ENCODE results near the gene SLX9. TPM values are rescaled to one million over a fixed set of nuclear protein-coding genes. Genes with fewer than 3 reads are reported as not detected.

SLX9 gene
- total and polyA plus RNA-seq, 5 donors from 2014 or later: 7.6 to 21.8 (median 10.1) TPM

DNA sequence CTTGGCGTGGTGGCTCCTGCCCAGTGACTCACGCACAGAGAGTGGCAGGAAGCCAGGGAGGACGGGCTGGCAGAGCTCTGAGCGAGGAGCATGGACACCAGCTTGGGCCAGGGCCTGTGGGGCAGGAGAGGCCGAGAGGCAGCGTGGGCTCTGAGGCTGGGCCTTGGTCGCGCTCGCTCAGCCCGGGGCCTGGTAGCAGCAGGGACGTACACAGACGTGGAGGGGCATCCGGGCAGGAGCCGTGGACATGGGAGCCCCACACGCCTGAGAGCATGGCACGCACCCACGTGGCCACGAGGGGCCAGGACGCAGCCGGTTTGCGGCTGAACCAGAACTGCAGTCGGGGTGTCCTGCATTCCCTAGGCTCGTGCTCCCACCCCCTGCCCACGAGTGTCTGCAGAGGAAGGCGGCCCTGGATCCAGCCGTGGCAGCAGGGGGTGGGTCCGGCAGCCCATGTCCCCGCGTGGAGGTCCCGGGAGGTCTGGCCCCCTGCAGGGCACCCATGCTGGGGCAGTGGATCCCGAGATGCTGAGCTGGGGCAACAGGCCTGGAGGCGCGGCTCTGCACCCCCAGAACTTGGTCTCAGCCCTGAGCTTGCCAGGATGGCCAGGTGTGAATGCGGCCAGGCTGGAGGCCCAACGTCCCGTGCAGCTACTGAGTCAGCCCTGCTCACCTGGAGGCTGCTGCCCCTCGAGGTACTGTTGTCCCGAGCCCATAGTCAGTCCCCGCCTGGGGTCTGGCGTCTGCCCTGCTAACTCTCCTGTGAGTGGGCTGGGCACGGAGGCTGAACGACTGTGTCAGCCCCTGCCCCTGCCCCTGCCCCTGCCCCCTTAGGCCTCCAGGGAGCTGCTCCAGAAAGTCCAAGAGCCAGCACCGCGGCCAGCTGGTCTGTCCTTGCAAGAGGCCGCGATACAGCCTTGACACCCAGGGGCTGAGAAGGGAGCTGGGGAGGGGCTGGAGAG is 61.6 kb downstream of the SLX9 start:
- Mint-ChIP-seq H3K27ac (no peak overlapping the region), H3K27me3 (peaks cover 9% of the 10 kb centered on the region), H3K9me3 (peaks cover 0 to 5% (median 2%) of the 10 kb centered on the region in 7 donors), H3K4me3 (no peak overlapping the region), H3K36me3 (no peaks in the 10 kb centered on the region), H3K4me1 (no peaks in the 10 kb centered on the region)
- H3K27ac ChIP-seq (ENCODE audit: insufficient read depth, low read length, poor library complexity, severe bottlenecking): no peak overlapping the region
- H3K36me3 ChIP-seq (ENCODE audit: control insufficient read depth, insufficient read depth, low read length): no peaks in the 10 kb centered on the region
- H3K4me1 ChIP-seq (ENCODE audit: control insufficient read depth, insufficient read depth, low read length, poor library complexity, severe bottlenecking): no peaks in the 10 kb centered on the region
- DNase-seq (no peak), ATAC-seq (ENCODE audit: low read depth in 2 of 2) (no peak)
- H3K9me3 ChIP-seq (ENCODE audit: control insufficient read depth in 2 of 2, low read length in 2 of 2): no peaks in the 10 kb centered on the region
- H3K4me3 ChIP-seq (ENCODE audit: low read depth, low read length): no peak overlapping the region
- no peaks in the 10 kb centered on the region for H3K27me3 ChIP-seq (ENCODE audit: control insufficient read depth, insufficient read depth, low read length)

DNA sequence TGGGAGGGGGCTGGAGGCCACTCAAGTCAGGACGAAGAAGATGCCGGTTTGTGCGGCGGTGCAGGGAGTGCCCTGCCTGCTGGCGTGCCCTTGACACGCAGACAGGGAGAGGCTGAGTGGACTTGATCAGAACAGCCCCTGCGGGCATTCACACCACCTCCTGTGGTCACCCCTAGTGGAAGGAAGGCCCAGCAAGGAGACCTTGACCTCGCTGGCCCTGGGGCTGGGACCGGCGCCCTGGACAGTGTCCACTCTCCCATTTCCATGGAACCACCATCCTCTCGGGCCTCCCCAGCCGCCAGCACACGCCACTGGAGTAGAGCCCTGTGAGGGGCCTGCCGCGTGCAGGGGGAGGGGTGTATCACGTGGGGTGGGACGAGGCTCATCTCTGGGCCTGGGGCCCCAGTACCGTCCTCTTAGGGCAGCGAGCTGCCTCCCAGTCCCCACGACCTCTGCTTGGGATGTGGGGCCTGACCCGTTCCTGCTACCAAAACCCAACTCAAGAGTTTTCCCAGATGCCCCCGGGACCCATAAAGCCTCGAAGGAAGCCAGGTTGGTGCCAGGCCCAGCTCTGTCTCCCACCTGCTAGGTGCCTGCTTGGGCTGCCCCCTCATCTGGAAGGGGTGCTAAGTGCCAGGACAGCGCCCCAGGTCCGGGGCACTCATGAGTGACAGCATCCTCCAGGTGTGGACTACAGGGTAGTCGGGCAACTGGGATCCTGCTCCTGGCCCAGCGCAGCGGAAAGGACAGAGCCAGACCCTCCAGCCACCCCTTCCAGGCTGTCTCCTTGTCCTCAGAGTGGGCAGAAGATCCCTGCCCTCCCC is 62.8 kb downstream of the SLX9 start:
- Mint-ChIP-seq H3K36me3 (no peaks in the 10 kb centered on the region), H3K27me3 (peaks cover 18% of the 10 kb centered on the region), H3K27ac (no peak overlapping the region), H3K9me3 (peaks cover 0 to 8% (median 2%) of the 10 kb centered on the region in 7 donors), H3K4me3 (no peak overlapping the region), H3K4me1 (no peaks in the 10 kb centered on the region)
- H3K27me3 ChIP-seq (ENCODE audit: control insufficient read depth, insufficient read depth, low read length): peaks cover 3% of the 10 kb centered on the region
- no peak for DNase-seq
- H3K4me1 ChIP-seq (ENCODE audit: control insufficient read depth, insufficient read depth, low read length, poor library complexity, severe bottlenecking): no peaks in the 10 kb centered on the region
- H3K36me3 ChIP-seq (ENCODE audit: control insufficient read depth, insufficient read depth, low read length): no peaks in the 10 kb centered on the region
- no peak for ATAC-seq (ENCODE audit: low read depth in 2 of 2)
- H3K27ac ChIP-seq (ENCODE audit: insufficient read depth, low read length, poor library complexity, severe bottlenecking): no peak overlapping the region
- H3K4me3 ChIP-seq (ENCODE audit: low read depth, low read length): no peak overlapping the region
- H3K9me3 ChIP-seq (ENCODE audit: control insufficient read depth in 2 of 2, low read length in 2 of 2): no peaks in the 10 kb centered on the region

DNA sequence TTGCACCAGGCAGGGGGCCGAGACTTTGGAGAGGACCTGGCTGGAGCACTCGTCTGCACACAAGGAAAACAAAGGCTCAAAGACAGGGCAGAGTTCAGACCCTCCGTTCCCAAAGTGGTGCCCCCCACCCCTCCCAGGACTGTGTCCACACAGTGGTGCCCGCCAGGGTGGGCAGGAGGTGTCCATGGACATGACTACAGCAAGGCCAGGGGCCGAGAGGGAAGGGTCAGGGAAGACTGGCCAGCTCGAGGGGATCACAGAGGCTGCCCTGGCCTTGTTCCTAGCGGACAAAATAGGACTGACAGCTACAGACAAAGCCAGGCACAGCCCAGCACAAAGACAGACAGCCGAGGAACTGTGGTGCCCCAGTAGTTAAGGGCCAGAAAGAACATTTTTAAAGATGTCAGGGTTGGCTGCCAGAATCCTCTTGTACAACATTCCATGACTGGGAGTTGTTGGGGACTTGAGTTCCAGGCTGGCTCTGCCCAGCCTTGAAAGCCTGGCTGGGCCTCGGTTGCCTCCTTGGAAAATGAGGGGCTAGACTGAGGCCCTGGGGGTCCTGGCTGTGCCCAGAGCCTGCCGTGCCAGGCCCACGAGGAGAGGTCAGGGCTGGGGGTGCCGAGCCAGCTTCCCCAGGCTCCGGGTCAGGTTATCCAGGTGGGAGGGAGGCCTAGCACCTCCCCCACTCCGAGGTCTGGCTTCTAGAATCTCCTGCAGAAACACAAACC is 63.7 kb downstream of the SLX9 start:
- H3K4me1 Mint-ChIP-seq: no peaks in the 10 kb centered on the region
- ATAC-seq (ENCODE audit: low read depth in 2 of 2): no peak
- peaks cover 0 to 8% (median 2%) of the 10 kb centered on the region in 7 donors for H3K9me3 Mint-ChIP-seq

DNA sequence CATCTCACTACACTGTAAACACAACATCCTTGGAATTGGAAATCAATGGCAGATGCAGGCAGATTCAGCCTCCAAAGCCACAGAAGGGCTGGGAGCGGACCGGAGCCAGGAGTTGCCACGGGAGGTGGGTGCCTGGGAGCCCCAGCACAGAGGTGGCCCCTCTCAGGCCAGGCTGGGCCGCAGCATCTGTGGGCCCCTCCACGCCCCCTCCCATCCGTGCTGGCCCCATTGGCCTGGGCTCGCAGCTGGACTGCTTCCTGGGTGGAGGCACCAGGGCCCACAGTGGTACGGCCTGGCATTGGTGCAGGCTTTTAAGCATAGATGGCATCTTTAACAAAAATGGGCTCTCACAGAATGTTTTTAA is 64.2 kb downstream of the SLX9 start:
- DNase-seq (no peak), ATAC-seq (ENCODE audit: low read depth in 2 of 2) (no peak)
- H3K36me3 Mint-ChIP-seq: no peaks in the 10 kb centered on the region
- H3K27me3 Mint-ChIP-seq: peaks cover 26% of the 10 kb centered on the region
- no peaks in the 10 kb centered on the region for H3K4me1 Mint-ChIP-seq
- Histone ChIP-seq H3K4me1 (ENCODE audit: control insufficient read depth, insufficient read depth, low read length, poor library complexity, severe bottlenecking) (no peaks in the 10 kb centered on the region), H3K4me3 (ENCODE audit: low read depth, low read length) (no peak overlapping the region), H3K9me3 (ENCODE audit: control insufficient read depth in 2 of 2, low read length in 2 of 2) (no peaks in the 10 kb centered on the region), H3K36me3 (ENCODE audit: control insufficient read depth, insufficient read depth, low read length) (no peaks in the 10 kb centered on the region), H3K27ac (ENCODE audit: insufficient read depth, low read length, poor library complexity, severe bottlenecking) (no peak overlapping the region), H3K27me3 (ENCODE audit: control insufficient read depth, insufficient read depth, low read length) (peaks cover 5% of the 10 kb centered on the region)
- no peak overlapping the region for H3K27ac Mint-ChIP-seq
- H3K9me3 Mint-ChIP-seq: peaks cover 0 to 8% (median 2%) of the 10 kb centered on the region in 7 donors
- no peak overlapping the region for H3K4me3 Mint-ChIP-seq

More for the DNA sequence above, 63.7 kb downstream of the SLX9 start:
- H3K9me3 ChIP-seq (ENCODE audit: control insufficient read depth in 2 of 2, low read length in 2 of 2): no peaks in the 10 kb centered on the region
- peaks cover 3% of the 10 kb centered on the region for H3K27me3 ChIP-seq (ENCODE audit: control insufficient read depth, insufficient read depth, low read length)
- Mint-ChIP-seq H3K27ac (no peak overlapping the region), H3K27me3 (peaks cover 20% of the 10 kb centered on the region), H3K4me3 (no peak overlapping the region), H3K36me3 (no peaks in the 10 kb centered on the region)
- H3K27ac ChIP-seq (ENCODE audit: insufficient read depth, low read length, poor library complexity, severe bottlenecking): no peak overlapping the region
- DNase-seq: no peak
- no peaks in the 10 kb centered on the region for H3K36me3 ChIP-seq (ENCODE audit: control insufficient read depth, insufficient read depth, low read length)
- H3K4me3 ChIP-seq (ENCODE audit: low read depth, low read length): no peak overlapping the region
- H3K4me1 ChIP-seq (ENCODE audit: control insufficient read depth, insufficient read depth, low read length, poor library complexity, severe bottlenecking): no peaks in the 10 kb centered on the region

DNA sequence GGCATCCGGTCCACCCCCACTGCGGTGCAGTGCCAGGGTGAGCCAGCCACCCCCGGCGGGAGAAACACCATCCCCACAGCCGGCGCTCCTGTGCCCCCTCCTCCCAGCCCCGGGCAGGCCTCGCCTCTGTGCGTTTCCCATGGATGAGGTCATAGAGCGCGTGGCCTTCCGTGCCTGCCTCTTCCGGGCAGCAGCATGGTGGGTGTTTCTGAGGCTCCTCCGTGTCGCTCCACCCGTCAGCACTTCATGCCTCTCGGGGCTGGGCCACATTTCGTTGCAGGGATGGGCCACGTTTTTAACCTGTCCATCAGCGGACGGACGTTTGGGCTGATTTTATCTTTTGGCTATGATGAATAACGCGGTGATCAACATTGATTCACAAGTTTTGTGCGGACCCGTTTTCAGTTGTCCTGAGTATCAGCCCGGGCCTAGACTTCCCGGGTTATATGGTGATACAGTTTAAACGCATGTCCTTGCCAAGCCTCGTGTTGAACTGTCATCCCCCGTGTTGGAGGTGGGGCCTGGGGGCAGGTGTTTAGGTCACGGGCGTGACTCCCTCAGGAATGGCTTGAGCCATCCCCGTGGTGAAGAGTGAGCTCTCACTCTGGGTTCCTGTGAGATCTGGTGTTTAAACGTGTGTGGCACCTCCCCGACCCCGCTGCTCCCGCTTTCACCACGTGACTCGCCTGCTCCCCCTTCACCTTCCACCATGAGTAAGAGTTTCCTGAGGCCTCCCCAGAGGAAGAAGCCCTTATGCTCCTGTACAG is 64.8 kb downstream of the SLX9 start:
- Mint-ChIP-seq H3K27me3 (peaks cover 31% of the 10 kb centered on the region), H3K27ac (no peak overlapping the region), H3K36me3 (no peaks in the 10 kb centered on the region), H3K4me3 (no peak overlapping the region), H3K4me1 (no peaks in the 10 kb centered on the region), H3K9me3 (peaks cover 0 to 8% (median 2%) of the 10 kb centered on the region in 7 donors)
- Histone ChIP-seq H3K36me3 (ENCODE audit: control insufficient read depth, insufficient read depth, low read length) (no peaks in the 10 kb centered on the region), H3K27ac (ENCODE audit: insufficient read depth, low read length, poor library complexity, severe bottlenecking) (no peak overlapping the region), H3K4me1 (ENCODE audit: control insufficient read depth, insufficient read depth, low read length, poor library complexity, severe bottlenecking) (no peaks in the 10 kb centered on the region), H3K27me3 (ENCODE audit: control insufficient read depth, insufficient read depth, low read length) (peaks cover 8% of the 10 kb centered on the region), H3K9me3 (ENCODE audit: control insufficient read depth in 2 of 2, low read length in 2 of 2) (no peaks in the 10 kb centered on the region), H3K4me3 (ENCODE audit: low read depth, low read length) (no peak overlapping the region)
- DNase-seq (no peak), ATAC-seq (ENCODE audit: low read depth in 2 of 2) (no peak)

DNA sequence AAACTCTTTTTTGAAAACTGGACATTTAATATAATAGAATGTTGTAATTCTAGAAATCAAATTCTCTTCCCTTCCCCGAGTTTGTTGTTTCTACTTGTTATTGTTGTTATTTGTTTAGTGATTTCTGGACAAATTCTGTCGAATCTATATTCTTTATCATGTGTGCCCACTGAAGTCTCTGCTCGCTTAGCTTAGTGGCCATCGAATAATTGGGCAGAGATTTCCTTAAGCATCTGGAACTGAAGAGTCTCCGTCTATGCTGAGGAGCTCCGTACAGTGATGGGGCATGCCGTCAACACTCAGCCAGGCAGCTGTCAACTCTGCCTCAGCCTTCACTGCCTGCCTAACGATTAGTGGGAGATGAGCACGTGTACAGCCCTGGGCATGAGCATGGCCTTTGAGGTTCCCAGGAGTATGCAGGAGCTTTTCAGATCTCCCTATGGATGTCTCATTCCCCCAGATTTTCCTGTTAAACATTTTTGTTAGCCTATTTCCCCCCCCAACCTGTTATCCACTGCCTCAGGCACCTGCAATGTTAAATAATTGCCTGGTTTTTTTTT is 66.8 kb downstream of the SLX9 start:
- Mint-ChIP-seq H3K4me1 (no peaks in the 10 kb centered on the region), H3K9me3 (peaks cover 0 to 8% (median 2%) of the 10 kb centered on the region in 7 donors), H3K27me3 (peaks cover 43% of the 10 kb centered on the region), H3K36me3 (no peaks in the 10 kb centered on the region), H3K4me3 (no peak overlapping the region), H3K27ac (no peak overlapping the region)
- Histone ChIP-seq H3K27ac (ENCODE audit: insufficient read depth, low read length, poor library complexity, severe bottlenecking) (no peak overlapping the region), H3K9me3 (ENCODE audit: control insufficient read depth in 2 of 2, low read length in 2 of 2) (no peaks in the 10 kb centered on the region), H3K36me3 (ENCODE audit: control insufficient read depth, insufficient read depth, low read length) (no peaks in the 10 kb centered on the region), H3K27me3 (ENCODE audit: control insufficient read depth, insufficient read depth, low read length) (peaks cover 8% of the 10 kb centered on the region), H3K4me1 (ENCODE audit: control insufficient read depth, insufficient read depth, low read length, poor library complexity, severe bottlenecking) (no peaks in the 10 kb centered on the region), H3K4me3 (ENCODE audit: low read depth, low read length) (no peak overlapping the region)
- ATAC-seq (ENCODE audit: low read depth in 2 of 2) (no peak), DNase-seq (no peak)

DNA sequence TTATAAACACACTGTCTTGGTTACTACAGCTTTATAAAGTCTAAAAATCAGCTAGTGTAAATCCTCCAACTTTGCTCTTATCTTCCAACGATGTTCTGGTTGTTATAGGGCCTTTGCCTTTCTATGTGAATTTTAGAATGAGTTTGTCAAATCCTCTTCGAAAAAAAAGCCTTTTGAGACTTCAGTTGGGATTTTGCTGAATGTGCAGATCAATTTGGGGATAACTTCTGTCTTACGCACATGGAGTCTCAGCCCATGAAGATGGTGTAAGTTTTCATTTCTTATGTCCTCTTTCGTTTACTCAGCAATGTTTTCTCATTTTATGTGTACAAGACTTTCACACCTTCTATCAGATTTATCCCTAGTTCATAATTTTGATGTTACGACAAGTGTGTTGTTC is 69.8 kb downstream of the SLX9 start:
- no peak overlapping the region for H3K4me3 Mint-ChIP-seq
- H3K4me1 Mint-ChIP-seq: peaks cover 0 to 2% (median 0%) of the 10 kb centered on the region in 4 donors
- Histone ChIP-seq H3K27ac (ENCODE audit: insufficient read depth, low read length, poor library complexity, severe bottlenecking) (no peak overlapping the region), H3K9me3 (ENCODE audit: control insufficient read depth in 2 of 2, low read length in 2 of 2) (no peaks in the 10 kb centered on the region), H3K4me1 (ENCODE audit: control insufficient read depth, insufficient read depth, low read length, poor library complexity, severe bottlenecking) (no peaks in the 10 kb centered on the region), H3K27me3 (ENCODE audit: control insufficient read depth, insufficient read depth, low read length) (peaks cover 8% of the 10 kb centered on the region), H3K36me3 (ENCODE audit: control insufficient read depth, insufficient read depth, low read length) (no peaks in the 10 kb centered on the region), H3K4me3 (ENCODE audit: low read depth, low read length) (no peak overlapping the region)
- ATAC-seq (ENCODE audit: low read depth in 2 of 2) (no peak), DNase-seq (no peak)
- no peak overlapping the region for H3K27ac Mint-ChIP-seq
- peaks cover 49% of the 10 kb centered on the region for H3K27me3 Mint-ChIP-seq
- peaks cover 0 to 8% (median 3%) of the 10 kb centered on the region in 7 donors for H3K9me3 Mint-ChIP-seq
- no peaks in the 10 kb centered on the region for H3K36me3 Mint-ChIP-seq
